Esophagus mucosa (tissue), 1 donor: ENCODE results near the gene RASGRF1. TPM values are rescaled to one million over a fixed set of nuclear protein-coding genes. Genes with fewer than 3 reads are reported as not detected.

Source experiments
- ATAC-seq: fragments of 200-7000 bp; cut with Tn5 transposase; one replicate; pipeline ENCODE4 v1.9.1; 2020
- total RNA-seq: library from RNA; stranded (reverse); gene quantifications from one replicate; pipeline ENCODE4 v1.2.4, GENCODE V29; 2023
- donor health status: DM: yes; HTN: yes; CAD: no.

The RASGRF1 gene
- total RNA-seq, 1 donor from 2014 or later = 0.12 TPM

DNA sequence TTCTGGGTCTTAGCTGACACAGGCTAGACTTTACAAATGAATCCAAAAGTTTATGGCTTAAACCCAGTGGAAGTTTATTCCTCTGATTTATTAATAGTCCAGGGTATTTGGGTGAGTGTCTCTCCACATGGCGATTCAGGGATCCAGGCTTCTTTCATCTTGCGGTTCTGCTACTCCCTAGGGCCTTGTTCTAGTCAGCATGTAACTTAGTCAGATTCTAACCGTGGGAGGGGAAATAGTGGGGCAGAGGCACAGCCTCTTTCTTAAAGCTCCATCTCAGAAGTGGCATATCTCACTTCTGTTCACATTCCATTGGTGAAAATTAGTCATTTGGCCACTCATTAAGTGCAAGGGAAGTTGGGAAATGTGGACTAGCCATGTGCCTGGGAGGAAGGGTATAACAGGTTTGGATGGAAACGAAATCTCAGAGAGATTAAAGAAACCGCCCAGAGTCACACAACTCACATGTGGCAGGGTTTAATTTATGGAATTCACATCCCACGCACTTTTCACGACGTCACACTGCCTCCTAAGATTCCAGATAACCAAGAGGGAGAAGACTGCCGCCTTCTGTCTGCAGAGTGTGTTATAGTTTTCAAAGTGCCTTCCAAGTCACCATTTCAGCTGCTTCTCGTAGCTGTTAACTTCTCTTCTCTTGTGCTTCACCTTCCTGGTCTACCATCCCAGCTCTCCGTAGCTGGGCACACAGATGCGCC is 11.4 kb upstream of the RASGRF1 start:
- ATAC-seq = no peak

DNA sequence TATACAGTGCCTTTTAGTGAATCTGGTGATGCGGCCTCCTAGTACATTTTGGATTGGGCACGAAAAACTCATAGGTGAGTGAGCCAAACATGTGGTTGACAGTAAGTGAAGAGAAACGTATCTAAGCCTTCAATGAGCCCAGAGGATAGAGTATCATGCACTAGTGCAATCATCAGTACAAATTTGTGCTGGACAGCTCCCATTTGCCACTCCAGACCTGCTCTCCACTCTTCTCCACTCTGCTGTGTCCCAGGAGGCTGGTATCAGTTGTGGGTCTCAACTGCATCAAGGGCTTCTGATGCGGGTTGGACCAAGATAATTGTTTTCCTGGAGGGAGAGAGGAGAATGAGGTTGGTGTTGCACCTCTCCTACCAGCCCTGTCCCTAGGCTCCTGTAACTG is 9.1 kb upstream of the RASGRF1 start:
- no peak for ATAC-seq

DNA sequence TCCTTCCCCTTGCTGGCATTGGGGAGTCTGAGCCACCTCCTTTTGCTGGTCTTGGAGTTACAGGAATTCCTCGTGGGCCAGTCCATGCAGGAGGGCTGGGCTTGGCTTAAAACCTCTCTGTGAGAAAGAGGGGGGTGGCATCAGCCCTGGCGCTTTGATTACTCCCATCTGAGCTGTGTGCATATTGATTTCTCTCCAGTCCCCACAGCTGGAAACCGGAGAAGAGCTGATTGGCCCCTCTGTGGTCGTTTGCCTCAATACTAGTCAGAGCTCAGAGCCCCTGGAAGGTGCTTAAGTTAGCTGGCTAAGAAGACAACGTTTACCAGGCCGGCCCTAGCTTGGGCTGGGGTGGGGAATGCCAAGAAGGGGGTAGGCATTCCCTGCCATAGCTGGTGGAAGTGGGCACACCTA is 4.0 kb upstream of the RASGRF1 start:
- ATAC-seq = no peak

DNA sequence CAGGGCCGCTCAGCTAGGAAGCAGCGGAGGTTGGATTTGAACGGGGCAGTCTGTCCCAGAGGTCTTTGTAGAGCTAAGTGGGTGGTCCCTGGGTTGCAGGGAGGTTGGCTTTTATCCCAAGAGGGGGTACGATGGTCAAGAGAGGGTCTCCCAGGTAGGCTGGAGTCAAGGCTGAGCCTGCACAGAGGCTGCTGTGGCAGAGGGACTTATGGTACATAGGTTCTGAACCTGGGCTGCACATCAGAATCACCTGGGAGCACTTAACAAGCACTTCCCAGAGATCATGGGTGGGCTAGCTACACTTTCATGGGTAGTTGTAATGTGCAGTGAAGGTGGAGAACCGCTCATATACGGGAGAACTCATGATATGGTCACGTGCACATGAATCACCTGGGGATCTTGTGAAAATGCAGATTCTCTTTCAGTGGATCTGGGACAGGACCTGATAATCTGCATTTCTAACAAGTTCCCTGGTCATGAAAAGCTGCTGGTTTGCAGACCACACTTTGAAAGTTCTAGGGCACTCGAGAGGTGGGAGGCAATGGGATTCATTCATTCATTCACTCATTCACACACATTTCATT is 2.9 kb upstream of the RASGRF1 start:
- no peak for ATAC-seq

DNA sequence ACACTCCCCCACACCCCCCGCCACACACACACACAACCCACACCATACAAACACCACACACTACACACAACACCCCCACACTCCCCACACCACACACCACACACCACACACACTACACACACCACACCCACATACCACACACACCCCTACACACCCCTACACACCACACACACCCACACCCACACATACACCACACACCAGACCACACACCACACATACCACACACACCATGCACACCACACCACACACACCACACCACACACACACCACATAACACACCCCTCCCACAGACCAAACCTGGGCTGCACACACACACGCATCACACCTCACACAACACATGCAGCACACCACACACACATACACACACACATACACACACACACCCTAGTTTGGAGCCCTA is 1.8 kb upstream of the RASGRF1 start:
- no peak for ATAC-seq

DNA sequence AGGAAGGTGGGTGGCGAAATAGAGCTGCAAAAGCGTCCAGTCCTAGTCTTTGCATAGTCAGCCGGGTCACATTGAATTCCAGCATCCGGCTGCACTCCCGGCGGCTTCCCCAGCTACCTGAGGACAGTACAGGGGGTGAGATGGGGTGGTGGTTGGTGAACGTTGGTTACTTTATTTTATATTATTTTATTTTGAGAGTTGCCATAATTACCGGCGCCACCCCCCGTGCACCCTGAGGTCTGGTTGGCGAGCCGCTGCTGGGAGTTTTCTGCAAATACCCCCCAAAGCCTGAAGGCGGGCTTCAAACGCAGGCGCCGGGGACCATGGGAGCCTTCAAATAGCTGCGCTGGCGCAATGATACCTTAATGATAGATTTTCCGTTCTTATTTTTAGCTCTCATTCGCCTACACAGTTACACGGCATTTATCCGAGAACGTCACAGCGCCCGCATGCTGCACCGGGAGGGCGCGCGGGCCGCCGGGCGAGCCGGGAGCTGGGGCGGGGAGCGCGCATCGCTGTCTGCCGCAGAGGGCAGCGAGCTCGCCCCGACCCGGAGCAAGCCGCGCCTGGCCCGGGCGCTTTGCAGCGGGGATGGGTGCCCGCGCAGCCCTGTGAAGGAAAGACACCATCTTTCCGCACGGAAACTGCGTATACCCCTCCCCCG is 756 bp upstream of the RASGRF1 start:
- ATAC-seq = no peak

DNA sequence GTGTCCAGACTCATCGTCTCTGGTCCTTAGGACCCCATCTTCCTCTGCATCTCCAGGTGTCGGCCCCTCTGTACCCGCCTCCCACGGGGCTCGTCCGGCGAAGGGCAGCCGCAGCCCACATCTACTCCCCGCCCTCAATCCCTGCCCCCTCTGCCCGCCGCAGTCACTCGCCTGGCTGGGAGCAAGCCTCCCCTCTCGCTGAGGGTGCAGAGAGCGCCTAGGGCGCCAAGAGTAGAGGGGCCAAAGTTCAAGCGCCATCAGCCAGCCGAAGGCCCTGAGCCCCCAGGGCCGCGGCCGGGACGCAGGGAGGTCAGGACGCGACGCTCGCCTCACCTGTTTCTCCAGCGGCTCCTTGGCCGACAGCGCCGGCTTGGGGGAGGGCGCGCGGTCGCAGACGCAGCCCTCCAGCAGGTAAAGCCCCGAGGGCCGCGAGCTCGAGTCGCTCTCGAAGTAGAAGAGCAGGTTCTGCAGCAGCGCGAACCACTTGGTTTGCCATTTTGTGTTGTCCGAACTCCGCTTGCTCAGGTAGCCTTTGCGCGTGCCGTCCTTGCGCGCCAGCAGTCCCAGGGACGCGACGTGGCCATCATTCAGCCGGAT is 592 bp downstream of the RASGRF1 start:
- no peak for ATAC-seq

DNA sequence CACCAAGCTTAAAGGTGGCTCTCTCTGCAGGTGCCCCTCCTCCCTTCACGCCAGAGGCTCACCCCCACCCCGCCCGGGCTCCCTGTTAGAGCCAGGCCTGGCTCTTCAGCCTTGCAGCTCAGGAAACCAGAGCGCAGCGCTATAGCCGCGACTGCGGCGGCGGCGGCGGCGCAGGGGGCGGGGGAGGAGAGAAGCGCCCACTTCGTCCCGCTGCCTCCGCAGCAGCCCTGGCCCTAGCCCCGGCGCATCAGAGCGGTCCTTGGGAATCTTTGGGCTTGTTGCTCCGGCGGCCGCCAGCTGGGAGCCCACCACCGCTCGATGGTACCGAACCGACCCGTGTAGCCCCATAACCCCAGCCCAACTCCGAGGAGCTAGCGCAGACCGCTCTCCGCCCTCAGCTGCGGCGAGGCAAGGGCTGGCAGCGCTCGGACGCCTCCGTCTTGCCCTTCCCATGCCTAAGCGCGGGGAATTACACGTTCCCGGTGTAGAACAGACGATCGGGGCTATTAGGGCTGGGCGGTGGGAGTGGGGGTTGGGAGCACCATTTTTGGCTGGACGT is 1.2 kb downstream of the RASGRF1 start:
- ATAC-seq = no peak

DNA sequence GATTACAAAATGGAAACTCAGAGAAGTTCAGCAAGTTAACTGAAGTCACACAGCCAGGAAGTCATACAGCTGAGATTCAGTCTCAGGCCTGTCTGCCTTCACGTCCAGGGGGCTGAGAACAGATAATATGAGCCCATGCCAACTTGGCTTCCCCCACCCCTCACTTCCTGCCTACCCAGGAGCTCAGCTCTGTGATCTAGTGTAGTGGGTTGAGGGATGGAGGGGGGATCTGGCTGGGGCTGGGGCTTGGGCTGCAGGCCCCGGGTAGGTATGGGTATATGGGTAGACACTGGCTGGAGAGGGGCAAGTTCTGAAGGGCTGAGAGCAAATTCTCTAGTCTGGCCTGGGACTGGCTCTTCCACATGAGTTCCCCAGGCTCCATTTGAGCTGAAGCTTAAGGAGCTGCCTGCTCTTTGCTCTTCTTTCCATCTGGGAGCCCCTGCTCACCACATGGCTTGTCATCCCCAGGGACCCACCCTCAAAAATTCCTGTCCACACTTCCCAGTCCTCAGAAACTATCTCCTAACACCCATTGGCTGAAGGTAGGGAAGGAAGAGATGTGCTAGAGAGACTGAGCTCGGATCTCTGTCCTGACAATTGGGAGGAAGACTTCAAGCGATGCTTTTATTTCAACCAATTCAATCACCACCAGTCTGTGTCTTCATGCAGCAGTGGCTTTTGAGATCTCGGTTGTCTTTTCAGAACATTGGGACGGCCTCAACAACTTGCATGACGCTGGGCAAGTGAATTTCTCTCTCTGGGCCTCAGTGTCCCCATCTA is 2.0 kb downstream of the RASGRF1 start:
- ATAC-seq = no peak

DNA sequence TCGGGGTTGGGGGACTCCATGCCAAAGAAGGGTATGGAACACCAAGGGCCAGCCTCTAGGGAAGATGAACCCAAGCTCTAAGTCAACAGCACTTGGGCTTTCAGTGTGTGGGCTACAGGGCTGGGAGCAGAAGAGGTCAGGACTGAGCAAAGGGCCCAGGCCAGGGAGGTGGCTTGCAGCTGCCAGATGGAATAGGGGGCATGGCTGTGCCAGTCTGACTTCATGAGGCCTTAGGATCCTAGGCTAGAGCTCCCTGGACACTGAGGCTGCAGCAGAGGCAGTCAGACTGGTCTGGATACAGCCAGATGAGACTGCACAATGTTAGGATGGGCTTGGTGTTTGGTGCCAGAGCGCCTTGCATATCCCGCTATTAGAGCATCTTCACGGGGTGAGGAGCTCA is 3.8 kb downstream of the RASGRF1 start:
- ATAC-seq = no peak

DNA sequence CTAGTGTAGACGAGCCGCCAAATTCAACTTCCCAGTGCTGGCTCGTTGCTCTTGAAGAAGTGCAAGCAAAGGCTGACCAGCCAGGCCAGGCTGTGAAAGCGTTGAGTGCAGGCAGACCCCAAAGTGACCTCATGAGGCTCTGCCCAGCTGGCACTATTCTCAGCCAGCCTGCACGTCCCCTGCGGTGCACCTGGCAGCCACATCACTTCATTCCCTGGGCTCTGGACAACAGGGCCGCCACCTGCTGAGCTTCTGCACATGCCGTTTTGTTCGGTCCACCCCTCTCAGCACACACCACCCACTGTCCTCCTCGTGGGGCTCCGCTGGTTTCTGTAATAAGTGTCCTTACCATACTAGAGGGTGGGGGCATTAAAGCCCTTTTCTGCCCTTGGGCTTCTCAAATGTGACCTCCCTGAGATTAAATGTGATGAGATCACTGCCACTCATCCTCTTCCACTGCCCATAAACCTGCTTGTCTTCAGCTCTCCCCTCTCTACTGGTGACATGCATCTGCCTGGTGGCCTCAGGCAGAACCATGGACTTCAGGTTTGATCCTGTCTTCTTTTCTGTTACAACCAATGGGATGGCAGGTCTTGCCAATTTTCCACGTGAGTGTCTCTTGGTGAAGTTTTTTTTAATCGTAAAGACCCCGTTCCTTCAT is 6.1 kb downstream of the RASGRF1 start:
- no peak for ATAC-seq

DNA sequence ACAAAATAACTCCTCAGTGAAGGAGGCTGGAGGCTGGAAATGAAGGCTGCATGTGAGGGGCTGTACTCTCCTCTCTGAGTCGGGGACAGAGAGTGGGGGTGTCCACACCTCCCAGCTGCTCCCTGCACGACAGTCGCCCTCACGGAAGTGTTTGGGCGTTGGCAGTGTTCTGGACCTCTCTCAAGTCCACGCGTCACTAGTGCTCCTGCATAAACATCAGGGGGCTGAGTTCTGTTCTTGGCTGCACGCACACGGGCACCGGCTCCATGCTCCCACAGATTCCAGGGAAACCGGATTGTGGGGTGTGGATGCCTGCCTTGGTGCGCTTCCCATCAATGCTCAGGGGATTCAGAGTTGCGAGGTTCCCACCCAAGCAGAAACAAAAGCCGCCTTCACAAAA is 7.4 kb downstream of the RASGRF1 start:
- ATAC-seq = no peak

DNA sequence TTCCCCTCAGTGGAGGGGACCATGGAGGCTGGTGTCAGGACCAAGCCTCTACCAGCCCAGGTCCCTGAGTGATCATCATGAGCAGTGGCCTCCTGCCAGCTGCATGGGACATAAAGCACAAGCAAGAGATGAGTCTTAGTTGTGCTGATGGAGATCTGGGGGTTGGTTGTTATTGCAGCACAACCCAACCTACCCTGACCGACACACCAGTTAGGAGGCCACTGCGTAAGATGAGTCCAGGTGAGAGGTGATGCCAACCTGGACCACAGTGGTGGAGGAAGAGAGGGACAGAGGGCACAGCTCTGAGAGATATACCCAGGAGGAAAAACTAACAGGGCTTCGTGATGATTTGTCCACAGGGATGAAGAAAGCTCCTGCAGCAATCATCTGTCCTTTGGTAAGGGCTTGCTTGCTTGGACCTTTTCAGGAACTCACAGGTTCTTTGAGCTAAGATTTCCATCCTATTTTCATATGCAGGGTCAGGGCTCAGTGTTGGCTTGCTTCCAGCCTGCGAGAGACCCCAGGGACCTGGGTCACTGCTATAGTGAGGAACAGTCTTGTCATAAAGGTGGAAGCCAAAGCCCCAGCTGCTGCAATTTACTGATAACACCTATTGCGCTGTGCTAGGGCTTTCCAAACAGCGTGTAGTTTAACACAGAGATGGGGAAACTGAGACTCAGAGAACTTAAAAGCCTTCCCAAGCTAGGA is 8.1 kb downstream of the RASGRF1 start:
- ATAC-seq = no peak

DNA sequence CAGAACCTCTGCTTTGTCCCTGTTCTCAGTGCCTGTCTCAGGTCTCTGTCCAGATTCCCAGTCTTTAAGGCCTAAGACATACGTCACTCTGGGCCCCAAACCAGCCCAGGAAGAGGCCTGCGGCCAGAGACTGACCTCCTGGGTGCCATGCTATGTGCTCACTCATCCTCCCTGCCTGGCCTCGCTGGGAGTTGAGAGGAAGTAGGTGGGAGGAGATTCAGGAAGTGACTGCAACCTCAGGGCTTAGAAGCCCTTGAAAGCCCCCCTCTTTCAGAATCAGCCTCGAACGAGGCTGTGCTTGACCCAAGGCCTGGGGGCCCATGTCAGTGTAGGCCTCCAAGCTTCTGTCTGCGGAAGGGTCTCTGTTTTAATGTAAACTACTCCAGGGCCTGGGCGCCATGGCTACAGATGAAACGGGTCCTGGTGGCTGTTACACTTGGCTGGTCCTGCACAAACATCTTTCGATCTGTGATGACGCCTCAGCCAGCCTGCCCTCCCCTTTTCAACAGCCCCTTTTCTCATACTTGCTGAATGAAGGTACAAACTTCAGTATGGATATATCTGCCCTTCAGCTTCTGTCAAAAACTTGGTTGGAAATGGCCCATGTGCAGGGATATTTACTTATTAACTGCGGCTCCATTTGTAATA is 11.7 kb downstream of the RASGRF1 start:
- no peak for ATAC-seq

DNA sequence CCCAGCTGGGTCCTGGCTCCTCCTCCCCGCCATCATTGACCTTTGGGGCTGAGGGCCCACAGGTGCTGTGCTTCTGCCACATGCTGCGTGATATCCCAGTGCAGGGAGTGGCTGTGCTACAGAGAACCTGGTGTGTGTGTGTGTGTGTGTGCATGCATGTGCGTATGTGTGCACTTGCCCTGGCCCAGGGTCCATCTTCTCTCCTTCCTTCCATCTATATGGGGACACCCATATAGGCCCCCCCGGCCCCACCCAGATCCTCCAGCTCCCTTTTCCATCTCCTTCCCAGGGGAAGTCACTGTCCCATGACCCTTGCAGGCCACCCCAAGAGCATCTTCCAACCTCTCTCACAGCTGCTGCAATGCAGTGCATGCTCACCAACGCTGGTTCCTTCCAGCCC is 12.6 kb downstream of the RASGRF1 start:
- no peak for ATAC-seq

DNA sequence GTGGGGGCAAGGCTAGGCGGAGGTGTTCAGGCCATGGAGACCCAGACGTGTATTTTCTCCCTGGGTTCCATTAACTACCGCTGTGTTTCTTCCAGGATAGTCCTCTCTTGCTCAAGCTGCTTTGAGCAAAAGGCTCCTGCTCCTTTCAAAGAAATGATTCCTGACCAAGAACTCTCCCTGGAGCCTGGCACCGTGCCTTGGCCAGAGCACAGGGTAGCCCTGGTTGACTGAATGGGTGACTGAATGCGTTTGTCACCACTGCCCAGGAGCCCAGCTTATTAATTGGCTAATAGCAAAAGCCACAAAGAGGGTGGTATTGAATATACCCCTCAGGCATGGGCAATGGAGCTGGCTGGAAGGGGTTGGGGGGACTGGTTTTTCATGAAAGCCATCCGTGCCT is 13.9 kb downstream of the RASGRF1 start:
- ATAC-seq = no peak

DNA sequence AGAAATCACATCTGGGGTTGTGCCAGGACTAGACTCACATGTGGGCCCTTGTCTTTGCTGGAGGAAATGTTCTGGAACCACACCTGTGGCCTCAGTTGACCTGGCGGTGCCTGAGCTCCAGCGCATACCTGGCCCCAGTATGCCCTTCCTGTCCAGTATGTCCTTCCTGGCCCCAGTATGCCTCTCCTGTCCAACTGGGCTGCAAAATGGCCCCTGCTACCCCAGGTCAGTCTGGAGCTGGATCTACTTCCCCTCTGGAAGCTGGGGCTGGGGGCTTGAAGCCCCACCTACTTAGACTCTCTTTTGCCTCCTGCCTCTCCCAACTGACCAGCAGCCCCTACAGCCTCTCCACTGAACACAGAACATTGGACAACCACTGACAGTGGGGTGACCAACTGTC is 15.3 kb downstream of the RASGRF1 start:
- no peak for ATAC-seq

DNA sequence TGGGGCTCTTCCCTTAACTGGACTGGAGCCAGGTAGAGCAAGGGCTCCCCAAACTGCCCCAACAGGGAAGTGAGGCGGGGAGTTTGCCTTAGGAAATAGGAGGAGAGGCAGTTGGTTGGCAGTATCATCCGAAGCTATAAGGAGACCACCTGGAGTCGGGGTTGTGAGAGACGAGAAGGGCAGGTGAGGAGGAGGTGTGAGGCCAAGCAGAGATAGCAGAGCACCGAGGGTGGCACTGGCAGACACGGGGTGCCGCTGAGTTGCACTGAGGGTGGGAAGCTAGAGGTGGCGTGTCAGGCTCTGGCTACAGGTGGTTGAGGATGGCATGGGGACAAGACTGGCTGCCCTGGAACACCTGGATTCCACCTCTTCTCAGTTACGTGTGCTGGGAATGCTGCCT is 17.2 kb downstream of the RASGRF1 start:
- no peak for ATAC-seq

DNA sequence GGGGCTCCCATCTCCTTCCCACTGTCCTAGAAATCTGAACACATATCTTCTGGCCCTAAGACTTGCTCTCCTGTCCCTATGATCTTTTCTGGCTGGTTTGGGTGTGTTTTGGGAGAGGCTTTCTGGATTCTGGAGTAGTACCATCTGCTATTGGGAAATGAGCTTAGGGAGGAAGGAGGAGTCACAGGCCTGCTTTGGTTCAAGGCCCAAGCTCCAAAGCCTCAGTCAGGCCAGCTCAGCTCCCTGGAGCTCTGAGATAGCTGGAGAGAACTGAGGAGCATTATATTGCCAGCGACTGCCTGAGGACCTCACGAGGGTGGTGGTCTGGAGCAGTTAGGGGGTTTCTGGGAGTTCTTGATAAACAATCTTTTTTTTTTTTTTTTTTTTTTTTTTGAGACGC is 18.7 kb downstream of the RASGRF1 start:
- ATAC-seq = no peak

DNA sequence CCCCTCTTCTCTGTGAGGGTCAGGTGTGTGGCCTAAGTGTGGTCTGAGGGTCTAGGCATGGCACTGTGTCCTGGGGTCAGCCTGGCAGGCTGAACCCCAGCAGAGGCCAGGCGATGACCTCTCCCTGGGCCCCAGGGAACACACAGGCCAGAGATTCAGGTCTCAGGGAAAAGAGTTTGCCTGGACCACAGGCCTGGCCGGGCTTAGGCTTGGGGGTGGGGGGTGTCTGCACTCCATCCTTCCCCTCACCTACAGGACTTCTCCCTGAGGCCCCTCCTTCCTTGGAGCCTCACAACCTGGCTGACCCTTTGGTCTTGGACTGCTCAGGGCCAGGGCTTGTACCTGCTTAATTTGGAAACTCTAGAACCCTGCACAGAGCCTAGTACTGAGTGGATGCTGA is 21.8 kb downstream of the RASGRF1 start:
- no peak for ATAC-seq

DNA sequence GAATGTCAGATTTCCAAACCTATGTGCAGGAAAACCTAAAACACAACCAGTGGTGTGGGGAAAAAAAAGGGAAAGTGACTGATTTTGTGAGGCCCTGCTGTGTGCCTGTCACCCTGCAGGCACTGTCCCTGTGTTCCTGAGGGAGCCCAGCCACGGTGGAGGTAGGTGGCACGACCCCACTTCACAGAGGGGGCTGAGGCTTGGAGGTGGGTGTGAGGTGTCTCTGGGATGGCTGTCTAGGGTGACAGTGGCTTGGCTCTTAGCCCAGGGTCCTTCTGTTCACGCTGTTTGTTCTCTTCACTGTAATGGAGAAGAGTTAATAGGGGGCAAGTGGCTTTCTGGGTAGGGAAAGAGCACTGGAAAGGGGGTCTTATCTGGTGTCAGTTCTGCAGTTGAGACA is 22.6 kb downstream of the RASGRF1 start:
- ATAC-seq = no peak
